Activated gamma-delta T cell (primary cell): Measurements from ENCODE around the gene COX4I2.

Experiments
- DNase-seq: peaks from one replicate; lab custom pipeline; 2025; lab: John Stamatoyannopoulos, UW

Gene COX4I2

GRCh38 chr20:31676609-31676989 lies 38.9 kb downstream of the COX4I2 start:
- no peak for DNase-seq

- no peak for DNase-seq
These were observed 40.0 kb downstream of the COX4I2 start for GRCh38 chr20:31677553-31678260.

GRCh38 chr20:31678389-31679356 lies 41.0 kb downstream of the COX4I2 start:
- no peak for DNase-seq

GRCh38 chr20:31679357-31680285 lies 41.9 kb downstream of the COX4I2 start:
- DNase-seq: no peak

- no peak for DNase-seq
These were observed 42.8 kb downstream of the COX4I2 start for GRCh38 chr20:31680286-31681127.

- no peak for DNase-seq
These were observed 43.5 kb downstream of the COX4I2 start for GRCh38 chr20:31681128-31681727.

GRCh38 chr20:31681769-31682168 lies 44.1 kb downstream of the COX4I2 start:
- no peak for DNase-seq

- DNase-seq: no peak
These were observed 44.6 kb downstream of the COX4I2 start for GRCh38 chr20:31682352-31682751.

- no peak for DNase-seq
These were observed 45.2 kb downstream of the COX4I2 start for GRCh38 chr20:31682927-31683326.

- no peak for DNase-seq
These were observed 46.7 kb downstream of the COX4I2 start for GRCh38 chr20:31684153-31685015.

- no peak for DNase-seq
These were observed 48.3 kb downstream of the COX4I2 start for GRCh38 chr20:31685853-31686643.

GRCh38 chr20:31687777-31688176 lies 50.1 kb downstream of the COX4I2 start:
- DNase-seq: no peak

GRCh38 chr20:31689141-31689540 lies 51.4 kb downstream of the COX4I2 start:
- no peak for DNase-seq

- no peak for DNase-seq
These were observed 52.5 kb downstream of the COX4I2 start for GRCh38 chr20:31690124-31690666.

GRCh38 chr20:31691646-31692275 lies 54.0 kb downstream of the COX4I2 start:
- no peak for DNase-seq

- DNase-seq: no peak
These were observed 55.7 kb downstream of the COX4I2 start for GRCh38 chr20:31693402-31693801.

GRCh38 chr20:31693987-31694661 lies 56.4 kb downstream of the COX4I2 start:
- DNase-seq: no peak
